Left kidney (tissue), 8 donors: ENCODE results near the gene ST6GALNAC4. TPM values are rescaled to one million over a fixed set of nuclear protein-coding genes. Genes with fewer than 3 reads are reported as not detected.

Source experiments
- DNase-seq: peaks from one replicate; pipeline ENCODE4 v3.0.0-alpha.2; 2013
- long read RNA-seq, 8 donors: transcript quantifications; one replicate each; lab custom pipeline, GENCODE V29; 2026
- polyA plus RNA-seq: library from polyadenylated mRNA; unstranded; fragments of 120-200 nt; gene quantifications from one replicate; pipeline ENCODE4 v1.2.1, GENCODE V29; 2013; ENCODE audit not compliant: insufficient read length

The ST6GALNAC4 gene
- polyA plus RNA-seq, result 9.8 TPM
- long read RNA-seq, donor 1, transcript ST6GALNAC4-201 (6 exons, 1,691 nt), result major isoform, 5 of 5 reads
- long read RNA-seq, donor 1, partial matches to known transcripts, result 0 of 5 reads
- long read RNA-seq, donor 1, other reads (novel, unspliced or antisense), result 0 of 5 reads
- long read RNA-seq, donor 2, partial matches to known transcripts, result 5 of 9 reads
- long read RNA-seq, donor 2, other reads (novel, unspliced or antisense), result 0 of 9 reads
- long read RNA-seq, donor 3, result 0 reads
- long read RNA-seq, donor 4, result 0 reads
- long read RNA-seq, donor 5, partial matches to known transcripts, result 0 of 11 reads
- long read RNA-seq, donor 5, other reads (novel, unspliced or antisense), result 6 of 11 reads
- long read RNA-seq, donor 6, partial matches to known transcripts, result 7 of 11 reads
- long read RNA-seq, donor 6, other reads (novel, unspliced or antisense), result 0 of 11 reads
- long read RNA-seq, donor 7, transcript ST6GALNAC4-201 (6 exons, 1,691 nt), result major isoform, 5 of 5 reads
- long read RNA-seq, donor 7, partial matches to known transcripts, result 0 of 5 reads
- long read RNA-seq, donor 7, other reads (novel, unspliced or antisense), result 0 of 5 reads
- long read RNA-seq, donor 8, result 0 reads

DNA sequence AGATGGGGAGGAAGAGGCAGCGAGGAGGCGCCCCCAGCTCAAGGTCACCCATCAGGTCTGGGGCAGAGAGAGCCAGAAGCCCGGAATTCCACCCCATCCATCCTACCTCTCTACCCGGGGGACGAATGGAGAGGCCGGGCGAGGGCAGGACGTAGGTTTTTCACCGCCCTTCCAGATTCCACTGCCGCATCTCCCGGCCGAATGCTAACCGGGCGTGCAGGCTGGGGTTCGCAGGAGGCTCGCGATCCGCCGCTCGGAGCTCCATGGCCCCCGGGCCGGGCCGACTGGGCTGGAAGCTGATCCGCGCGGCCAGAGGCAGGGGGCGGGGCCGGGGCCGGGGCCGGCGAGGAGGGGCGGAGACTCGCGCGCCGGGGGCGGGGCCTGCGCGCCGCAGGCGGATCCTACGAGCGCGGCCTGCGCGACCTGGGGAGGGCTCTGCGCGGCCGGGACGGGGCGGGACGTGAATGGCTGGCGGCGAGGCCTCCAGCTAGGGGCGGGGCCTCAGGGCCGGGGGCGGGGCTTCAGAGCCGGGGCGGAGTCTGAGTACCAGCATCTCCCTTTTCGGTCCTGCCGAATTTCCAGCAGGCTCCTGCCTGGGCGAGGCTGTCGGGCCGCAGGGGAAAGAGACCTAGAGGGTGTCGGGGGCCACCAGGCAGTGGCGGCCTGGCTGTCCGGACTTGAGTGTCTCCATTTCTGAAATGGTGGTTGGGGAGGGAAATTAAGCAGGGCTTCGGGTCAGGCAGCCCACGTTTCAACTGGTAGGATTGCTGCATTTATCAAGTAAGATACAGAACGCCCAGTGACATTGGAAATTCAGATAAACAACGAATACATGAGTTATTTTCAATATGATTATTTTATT, at the start of gene ST6GALNAC4:
TSS of gene ST6GALNAC4 (minus strand) at position 322 of the 862 bp plus-strand sequence. CDS start 622 bp downstream, outside the sequence.
- DNase-seq, result peak; percentile 84

- DNase-seq, result no peak
Observed at GRCh38 chr9:127965953-127966352, 49.1 kb upstream of the ST6GALNAC4 start.

- no peak for DNase-seq
Observed at GRCh38 chr9:127963359-127964064, 46.7 kb upstream of the ST6GALNAC4 start.

GRCh38 chr9:127963041-127963358, 46.2 kb upstream of the ST6GALNAC4 start:
- DNase-seq, result no peak

DNA sequence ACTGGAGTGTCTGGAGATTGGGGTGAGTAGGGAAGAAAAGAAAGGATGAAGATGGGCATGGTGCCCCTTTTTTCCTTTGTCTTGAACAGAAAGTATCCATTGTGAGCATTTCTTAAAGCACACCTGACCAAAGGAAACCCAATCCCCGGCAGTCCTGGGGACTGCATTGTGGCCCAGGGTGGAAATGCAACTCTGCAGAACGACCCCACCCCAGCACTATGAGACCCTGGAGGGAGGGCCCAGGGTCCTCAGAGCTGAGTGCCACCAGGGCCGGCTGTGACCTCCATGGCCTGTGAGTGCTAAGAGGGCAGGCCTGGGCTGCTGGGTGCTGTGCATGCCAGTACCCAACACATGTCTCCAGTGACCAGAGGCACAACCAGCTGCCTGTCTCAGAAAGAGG, 45.4 kb upstream of the ST6GALNAC4 start:
- DNase-seq, result no peak

DNA sequence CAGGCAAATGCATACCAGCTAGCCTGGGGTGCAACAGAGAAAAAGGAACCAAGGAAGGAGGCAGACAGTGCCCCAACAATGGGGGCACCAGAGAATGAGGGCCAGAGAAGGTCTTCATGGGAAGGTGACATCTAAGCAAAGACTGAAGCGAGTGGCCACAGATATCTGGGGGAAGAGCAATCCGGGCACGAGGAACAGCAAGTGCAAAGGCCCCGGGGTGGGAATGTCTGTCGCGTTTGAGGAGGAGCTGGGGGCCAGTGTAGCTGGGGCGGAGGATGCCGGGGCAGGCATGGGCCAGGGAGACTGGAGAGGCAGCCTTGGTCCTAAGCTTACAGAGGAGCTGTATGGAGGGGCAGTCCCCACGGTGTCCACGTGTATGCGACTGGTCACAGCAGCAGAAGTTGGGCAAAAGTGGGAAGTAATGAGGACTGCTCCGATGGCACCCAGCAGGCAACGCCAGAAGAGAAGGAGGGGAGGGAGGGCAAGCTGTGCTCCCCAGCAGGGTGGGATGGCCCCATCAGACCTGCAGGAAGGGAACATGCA, 44.8 kb upstream of the ST6GALNAC4 start:
- no peak for DNase-seq

- no peak for DNase-seq
Observed at GRCh38 chr9:127961155-127961490, 44.3 kb upstream of the ST6GALNAC4 start.

GRCh38 chr9:127960410-127961154, 43.7 kb upstream of the ST6GALNAC4 start:
- no peak for DNase-seq

GRCh38 chr9:127959841-127960409, 43.1 kb upstream of the ST6GALNAC4 start:
- DNase-seq, result no peak

DNA sequence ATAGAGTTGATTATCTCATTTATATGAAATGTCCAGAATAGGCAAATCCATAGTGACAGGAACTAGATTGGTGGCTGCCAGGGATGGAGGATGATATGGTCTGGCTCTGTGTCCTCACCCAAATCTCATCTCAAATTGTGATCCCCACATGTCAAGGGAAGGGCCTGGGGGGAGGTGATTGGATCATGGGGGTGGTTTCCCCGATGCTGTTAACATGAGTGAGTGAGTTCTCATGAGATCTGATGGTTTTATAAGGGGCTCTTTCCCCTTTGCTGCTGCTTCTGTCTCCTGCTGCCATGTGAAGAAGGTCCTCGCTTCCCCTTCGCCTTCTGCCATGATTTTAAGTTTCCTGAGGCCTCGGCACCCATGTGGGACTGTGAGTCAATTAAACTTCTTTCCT, 42.6 kb upstream of the ST6GALNAC4 start:
- no peak for DNase-seq

DNA sequence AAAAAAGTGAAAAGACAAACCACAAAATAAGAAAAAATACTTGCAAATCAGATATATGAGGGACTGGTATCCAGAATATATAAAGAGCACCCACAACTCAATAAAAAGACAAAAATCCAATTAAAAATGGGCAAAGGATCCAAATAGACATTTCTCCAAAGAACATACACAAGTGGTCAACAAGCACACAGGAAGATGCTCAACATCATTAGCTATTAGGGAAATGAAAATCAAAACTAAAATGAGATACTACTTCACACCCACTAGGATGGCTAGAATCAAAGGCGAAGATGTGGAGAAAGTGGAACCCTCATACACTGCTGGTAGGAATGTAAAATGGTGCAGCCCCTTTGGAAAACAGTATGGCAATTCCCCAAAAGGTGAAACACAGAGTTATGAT, 41.9 kb upstream of the ST6GALNAC4 start:
- DNase-seq, result no peak

DNA sequence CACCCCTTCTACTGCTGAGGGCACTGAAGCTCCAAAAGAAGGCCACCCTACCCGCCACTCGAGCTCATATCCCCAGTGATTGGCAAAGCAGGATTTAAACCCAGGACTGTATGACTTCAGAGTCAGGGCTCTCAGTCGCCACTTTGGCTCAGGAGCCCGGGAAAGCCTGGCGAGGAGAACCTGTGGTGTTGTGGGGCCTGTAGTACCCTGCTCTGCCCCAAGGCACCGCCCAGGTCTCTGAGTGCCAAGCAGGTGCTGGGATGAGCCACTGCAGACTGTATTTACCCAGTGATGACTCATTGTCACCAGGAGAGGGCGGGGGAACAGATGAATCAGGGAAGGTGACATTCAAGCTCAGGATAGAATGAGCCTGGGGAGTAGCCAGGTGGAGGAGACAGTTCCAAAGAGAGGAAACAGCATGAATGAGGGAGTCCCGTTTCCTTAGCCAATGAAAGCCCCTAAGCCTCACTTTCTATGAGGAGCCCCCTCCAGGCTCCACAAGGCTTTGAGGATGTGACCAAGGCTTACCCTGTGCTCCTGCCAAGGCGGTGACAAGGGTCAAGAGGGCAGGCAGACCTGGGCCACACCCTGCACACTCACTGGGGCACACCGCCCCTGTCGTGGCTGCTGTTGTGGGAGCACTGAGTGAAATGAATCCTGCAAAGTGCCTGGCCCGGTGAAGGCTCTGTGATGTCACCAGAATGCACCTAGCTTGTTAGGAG, 38.6 kb upstream of the ST6GALNAC4 start:
- DNase-seq, result no peak

DNA sequence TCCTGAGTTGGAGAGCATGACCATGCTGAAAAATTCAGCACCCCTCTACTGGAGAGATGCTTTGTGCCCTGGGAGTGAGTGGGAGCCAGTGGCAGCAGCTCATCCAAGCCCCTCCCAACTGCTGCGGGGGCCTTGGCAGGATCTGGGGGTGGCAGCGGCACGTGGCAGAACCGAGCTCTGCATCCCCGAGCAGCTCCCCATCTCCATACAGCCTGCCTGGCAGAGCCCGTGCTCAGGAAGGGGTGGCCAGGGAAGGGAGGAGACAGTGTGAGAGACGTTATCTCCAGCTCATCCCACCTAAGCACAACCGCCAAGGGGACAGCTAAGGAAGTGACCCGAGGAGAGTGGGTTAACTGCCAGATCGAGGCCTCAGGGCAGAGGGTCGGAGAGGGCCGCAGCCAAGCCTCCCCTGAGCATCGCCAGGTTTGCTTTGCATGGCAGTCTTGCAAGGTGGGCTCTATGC, 38.0 kb upstream of the ST6GALNAC4 start:
- no peak for DNase-seq

- DNase-seq, result no peak
Observed at GRCh38 chr9:127953768-127954505, 37.1 kb upstream of the ST6GALNAC4 start.

DNA sequence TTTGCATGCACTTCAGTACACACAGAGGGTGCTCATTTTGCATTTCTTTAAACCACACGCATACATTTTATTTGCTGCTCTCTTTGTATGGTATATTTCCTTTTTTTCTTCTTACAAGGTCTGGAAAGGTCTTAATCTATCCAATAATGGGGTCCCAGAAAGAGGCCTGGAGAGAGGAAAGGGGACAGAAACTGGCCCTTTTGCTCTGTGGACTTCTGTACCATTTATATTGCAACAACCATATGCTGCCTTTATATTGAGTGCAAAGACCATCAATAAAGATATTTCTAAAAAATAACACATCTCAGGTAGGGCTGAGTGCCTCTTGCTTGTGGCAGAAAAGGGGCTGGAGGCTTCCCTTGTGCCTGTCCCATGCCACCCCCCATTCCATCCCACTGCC, 36.3 kb upstream of the ST6GALNAC4 start:
- DNase-seq, result no peak

DNA sequence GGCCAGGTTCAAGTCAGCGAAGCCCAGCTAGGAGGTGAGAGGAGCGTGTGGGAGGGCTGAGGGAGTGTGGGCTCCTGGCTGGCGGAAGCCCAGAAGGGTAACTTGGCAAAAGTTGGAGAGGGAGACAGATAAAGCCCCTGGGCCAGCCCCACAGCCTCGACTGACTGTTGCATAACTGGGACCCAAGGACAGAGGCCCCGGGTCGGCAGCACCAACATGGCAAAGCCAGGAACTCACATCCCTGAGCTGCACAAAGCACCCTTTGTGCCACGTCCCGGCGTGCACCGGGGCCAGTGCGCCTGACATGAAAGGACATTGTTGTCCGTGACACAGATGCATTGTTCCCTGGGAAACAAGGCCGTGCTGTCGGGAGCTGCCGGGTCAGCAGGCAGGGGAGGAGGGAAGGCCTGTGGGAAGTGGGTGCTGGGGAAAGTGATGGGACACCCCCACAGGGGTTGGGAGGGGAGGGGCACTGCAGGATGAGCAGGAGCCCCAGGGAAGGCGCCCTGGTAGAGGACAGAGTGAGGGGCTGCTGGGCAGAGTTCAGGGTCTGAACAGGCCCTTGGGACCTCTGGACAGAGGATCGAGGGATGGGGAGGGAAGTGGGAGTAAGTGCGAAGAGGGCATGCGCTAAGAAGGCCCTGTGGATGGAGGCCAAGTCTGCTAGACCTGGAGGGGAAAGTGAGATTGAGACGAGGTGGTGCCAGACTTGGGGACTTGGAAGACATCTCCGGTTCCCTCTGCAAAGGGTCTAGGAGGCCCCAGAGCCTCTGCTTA, 33.9 kb upstream of the ST6GALNAC4 start:
- no peak for DNase-seq

- DNase-seq, result no peak
Observed at GRCh38 chr9:127949827-127950512, 33.1 kb upstream of the ST6GALNAC4 start.
